Heart right ventricle (tissue), 16 donors: ENCODE data around the gene E2F8. TPM values are rescaled to one million over a fixed set of nuclear protein-coding genes. Genes with fewer than 3 reads are reported as not detected.
A peak's percentile ranks its signal among the peaks of the same experiment; 100 is the strongest.
"Not testable (repeated sequence)": the region's sequence is repeated elsewhere in the genome, so short reads cannot be mapped to it uniquely, and the experiment has no call there.

ENCODE experiments used
- ATAC-seq, 8 donors: fragments of 200-7000 bp; cut with Tn5 transposase; one replicate each; pipeline ENCODE4 v1.9.1; 2020; ENCODE audit warnings: mild to moderate bottlenecking in 8 of 8, moderate library complexity in 8 of 8, moderate number of reproducible peaks in 1 of 8
- DNase-seq, 2 donors: peaks; one replicate each; pipeline ENCODE4 v3.0.0-alpha.2; 2020
- H3K27ac ChIP-seq, 10 donors: fragments of 200-600 bp; sonication (generic) in 2 of 10; one replicate each; pipeline versions ENCODE4 v1.5.0 to v1.8.0; 2020 to 2022; ENCODE audit warnings: mild to moderate bottlenecking in 3 of 10
- H3K27me3 ChIP-seq, 7 donors: fragments of 200-600 bp; one replicate each; pipeline ENCODE4 v1.8.0; 2021 to 2022; ENCODE audit warnings: mild to moderate bottlenecking in 2 of 7
- H3K36me3 ChIP-seq, 9 donors: fragments of 200-600 bp; sonication (generic) in 1 of 9; one replicate each; pipeline versions ENCODE4 v1.5.0 to v1.8.0; 2020 to 2022; ENCODE audit warnings: mild to moderate bottlenecking in 2 of 9
- H3K4me1 ChIP-seq, 9 donors: fragments of 200-600 bp; sonication (generic) in 1 of 9; one replicate each; pipeline versions ENCODE4 v1.5.0 to v1.8.0; 2020 to 2022; ENCODE audit warnings: mild to moderate bottlenecking in 4 of 9
- H3K4me3 ChIP-seq, 10 donors: fragments of 200-600 bp; sonication (generic) in 2 of 10; one replicate each; pipeline versions ENCODE4 v1.5.0 to v1.8.0; 2020 to 2022; ENCODE audit warnings: mild to moderate bottlenecking in 7 of 10, moderate library complexity in 2 of 10
- H3K9me3 ChIP-seq, 11 donors: fragments of 200-600 bp in 10 of 11; sonication (generic) in 2 of 11; one replicate each; pipeline versions ENCODE4 v1.5.0 to v1.8.0; 2013 to 2022; ENCODE audit warnings: mild to moderate bottlenecking in 2 of 11, control low read depth in 1 of 11, moderate library complexity in 1 of 11
- CTCF ChIP-seq, 9 donors: fragments of 200-600 bp; sonication (generic) in 2 of 9; IDR thresholded peaks; one replicate each; pipeline versions ENCODE4 v1.5.0 to v1.8.0; 2021 to 2022; ENCODE audit warnings: antibody characterized with exemption in 9 of 9, mild to moderate bottlenecking in 5 of 9, moderate library complexity in 1 of 9
- WGBS, 2 donors: extraction: QIAGEN DNeasy Blood & Tissue Kit; methylation state at CpG; one replicate each; pipeline ENCODE4 v1.1.7; 2013; ENCODE audit warnings: inconsistent platforms in 1 of 2; 5-methylcytosine and 5-hydroxymethylcytosine counted together
- intact Hi-C, 10 donors: fragments of 100-400 bp; cut with DNase I; formaldehyde crosslinking; loops; one replicate each; pipeline versions ENCODE4 v1.11.1 to v1.14.2; 2022
- polyA plus RNA-seq, 2 donors: library from polyadenylated mRNA; stranded (reverse); fragments of 200-250 nt; gene quantifications; one replicate each; pipeline ENCODE4 v1.2.3, GENCODE V29; 2013
- total RNA-seq, 10 donors: library from RNA; stranded (reverse); fragmentation: NEBNext Ultra II Directional in 3 of 10; extraction: Animal tissue kit (Norgen Biotek cat#: 25700) in 3 of 10; gene quantifications; one replicate each; pipeline versions ENCODE4 v1.2.1 to v1.2.4, GENCODE V29; 2021 to 2023
- donor health status: Arrhythmogenic right ventricular cardiomyopathy.
- donor health status: ischemic (EF 13 %, LVEDD 7.1; RV severe dilation, severe dysfunction).
- donor health status: healthy with polysubstance abuse.
- donor health status: DM: no; HTN: yes; CAD: no.
- donor health status: DM: no; HTN: no; CAD: no.
- donor health status: ischemic (EF 25% LVEDD 6.9; RV normal size, moderate dysfunction).
- donor health status: ischemic (EF 25% LVEDD 5.7; RV mildly dilated, moderate dysfunction).
- donor health status: healthy.
- donor health status: DM: yes; HTN: yes; CAD: no.
- donor health status: Ischemic cardiomyopathy.
- donor health status: ischemic (EF 35%, LVEDD 5.7; RV mildly dilated, moderate dysfunction).
- donor health status: nonischemic (EF 11% LVEDD 7.7; RV severe dilation, severe dysfunction).
- donor health status: DM: yes; HTN: yes; CAD: no.
- donor health status: PGD.
- donor health status: ischemic (EF 29% LVEDD 5.4; RV normal size, mild dysfunction).
- donor health status: nonischemic (EF 23%, LVEDD 6.1; RV moderate dilation, normal function).

E2F8 gene
- total and polyA plus RNA-seq, 12 donors: 0.73 to 5.0 (median 3.5) TPM

GRCh38 chr11:19279451-19279850 is 38.7 kb upstream of the E2F8 start:
- H3K27me3 ChIP-seq: no peaks in the 10 kb centered on the region
- intact Hi-C loops: no loop called here
- WGBS, 2 donors: 39 to 47% methylated on average over 3 of the region's 3 CpGs
- DNase-seq (no peak), ATAC-seq (no peak)
- no peak for TF ChIP-seq CTCF (IDR thresholded peaks at IDR 0.05)
- no peaks in the 10 kb centered on the region for H3K36me3 ChIP-seq
- H3K4me1 ChIP-seq: peaks cover 0 to 9% (median 0%) of the 10 kb centered on the region in 9 donors
- H3K4me3 ChIP-seq: no peak overlapping the region
- no peaks in the 10 kb centered on the region for H3K9me3 ChIP-seq
- H3K27ac ChIP-seq: no peak overlapping the region

GRCh38 chr11:19276859-19277808 is 36.4 kb upstream of the E2F8 start:
- Histone ChIP-seq H3K27ac (peak overlapping the region in 1 of 10 donors; percentile 1), H3K9me3 (no peaks in the 10 kb centered on the region), H3K4me1 (peaks cover 0 to 9% (median 0%) of the 10 kb centered on the region in 9 donors), H3K36me3 (no peaks in the 10 kb centered on the region), H3K4me3 (no peak overlapping the region), H3K27me3 (no peaks in the 10 kb centered on the region)
- peak in 3 of 8 donors; percentile 41 to 56 (median 42) for ATAC-seq
- intact Hi-C loops: no loop called here
- WGBS, 2 donors: 86 to 89% methylated on average over 8 of the region's 8 CpGs
- no peak for TF ChIP-seq CTCF (IDR thresholded peaks at IDR 0.05)
- DNase-seq: no peak

- TF ChIP-seq CTCF (IDR thresholded peaks at IDR 0.05): no peak
- 81 to 83% methylated on average over 4 of the region's 4 CpGs for WGBS, 2 donors
- ATAC-seq: no peak
- Histone ChIP-seq H3K27ac (no peak overlapping the region), H3K27me3 (no peaks in the 10 kb centered on the region), H3K9me3 (no peaks in the 10 kb centered on the region), H3K4me1 (peaks cover 0 to 9% (median 0%) of the 10 kb centered on the region in 9 donors), H3K36me3 (no peaks in the 10 kb centered on the region), H3K4me3 (no peak overlapping the region)
- no peak for DNase-seq
- intact Hi-C loops: no loop called here
Observed at GRCh38 chr11:19275496-19275895, 34.8 kb upstream of the E2F8 start.

GRCh38 chr11:19273219-19273618 is 32.5 kb upstream of the E2F8 start:
- DNase-seq, H3K9me3 ChIP-seq, H3K36me3 ChIP-seq, H3K4me3 ChIP-seq, H3K27ac ChIP-seq, H3K4me1 ChIP-seq, intact Hi-C loops, ATAC-seq: not testable (repeated sequence)
- WGBS, 2 donors: 70 to 76% methylated on average over 5 of the region's 5 CpGs
- peaks cover 0 to 11% (median 3%) of the 10 kb centered on the region in 7 donors for H3K27me3 ChIP-seq

GRCh38 chr11:19268909-19269308 is 28.2 kb upstream of the E2F8 start:
- Histone ChIP-seq H3K4me3 (no peak overlapping the region), H3K9me3 (no peaks in the 10 kb centered on the region), H3K4me1 (peaks cover 0 to 6% (median 0%) of the 10 kb centered on the region in 9 donors), H3K36me3 (no peaks in the 10 kb centered on the region), H3K27ac (no peak overlapping the region), H3K27me3 (peaks cover 0 to 11% (median 3%) of the 10 kb centered on the region in 7 donors)
- 88 to 97% methylated on average over 1 of the region's 1 CpG for WGBS, 2 donors
- DNase-seq: no peak
- TF ChIP-seq CTCF (IDR thresholded peaks at IDR 0.05): no peak
- intact Hi-C loops: no loop called here
- ATAC-seq: no peak
